HG03432 (cell line): Measurements from ENCODE around the gene HSPH1.

Experiments
- ATAC-seq: cut with Tn5 transposase; IDR thresholded peaks from one replicate; pipeline ENCODE4 v1.9.1; 2021; ENCODE audit warnings: mild to moderate bottlenecking, moderate library complexity; ENCODE audit not compliant: unreplicated experiment

Gene HSPH1

DNA sequence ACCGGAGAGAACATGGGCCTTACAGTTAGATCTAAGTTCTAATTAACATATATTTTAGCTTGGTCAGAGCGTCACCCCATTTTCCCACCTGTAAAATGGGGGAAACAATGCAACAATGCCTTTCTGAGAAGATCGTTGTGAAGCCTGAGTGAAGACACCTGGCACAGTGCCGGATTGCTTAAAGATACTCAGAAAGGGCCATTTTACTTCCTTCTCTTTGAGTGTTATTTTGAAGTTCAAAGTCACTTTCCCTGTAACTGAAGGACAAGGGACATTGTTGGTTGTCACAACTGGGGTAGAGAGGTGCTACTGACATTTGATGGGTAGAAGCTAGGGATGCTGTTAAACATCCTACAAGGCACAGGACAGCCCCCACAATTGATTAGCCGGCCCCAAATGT lies 28.1 kb downstream of the HSPH1 start:
- no peak for ATAC-seq

DNA sequence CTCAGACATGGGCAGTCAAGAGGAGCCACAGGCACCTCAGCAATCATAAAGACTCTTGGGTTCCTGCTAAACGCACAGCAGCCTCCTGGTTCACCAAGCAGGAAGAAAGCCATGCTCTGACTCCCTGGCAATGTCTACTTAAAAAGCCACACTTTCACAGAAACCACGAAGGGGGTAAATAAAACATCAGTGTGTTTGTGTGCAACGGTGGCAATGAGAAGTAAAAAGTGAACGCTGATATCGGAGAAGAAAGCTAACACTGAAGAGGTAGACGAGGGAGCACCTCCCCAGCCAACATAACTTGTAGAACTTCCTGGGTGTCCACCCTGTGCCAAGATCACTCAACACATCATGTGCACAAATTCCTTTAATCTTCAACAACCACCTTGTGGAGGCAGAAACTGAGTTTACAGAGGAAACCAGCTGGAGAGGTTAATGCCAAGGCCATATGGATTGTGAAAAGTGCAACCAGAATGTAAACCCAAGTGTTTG lies 30.2 kb downstream of the HSPH1 start:
- ATAC-seq: no peak

DNA sequence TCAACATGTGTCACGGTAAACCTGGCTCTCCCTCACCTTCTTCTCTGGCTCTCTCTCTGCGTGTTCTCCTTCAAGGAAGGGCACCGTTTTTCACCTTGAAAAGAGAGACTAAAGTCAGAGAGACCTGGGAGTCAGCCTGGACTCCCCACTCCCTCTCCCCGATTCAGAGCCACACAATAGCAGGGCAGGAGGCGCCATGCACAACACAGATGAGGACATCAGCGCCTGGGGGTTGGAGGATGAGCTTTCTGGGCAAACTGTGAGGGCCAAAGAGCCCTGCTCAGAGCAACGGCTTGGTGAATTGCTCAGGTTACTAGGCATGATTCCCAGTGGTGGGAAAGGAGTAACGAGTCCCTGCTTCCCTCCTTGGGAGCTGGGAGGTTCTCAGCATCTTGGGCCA lies 32.3 kb downstream of the HSPH1 start:
- no peak for ATAC-seq

DNA sequence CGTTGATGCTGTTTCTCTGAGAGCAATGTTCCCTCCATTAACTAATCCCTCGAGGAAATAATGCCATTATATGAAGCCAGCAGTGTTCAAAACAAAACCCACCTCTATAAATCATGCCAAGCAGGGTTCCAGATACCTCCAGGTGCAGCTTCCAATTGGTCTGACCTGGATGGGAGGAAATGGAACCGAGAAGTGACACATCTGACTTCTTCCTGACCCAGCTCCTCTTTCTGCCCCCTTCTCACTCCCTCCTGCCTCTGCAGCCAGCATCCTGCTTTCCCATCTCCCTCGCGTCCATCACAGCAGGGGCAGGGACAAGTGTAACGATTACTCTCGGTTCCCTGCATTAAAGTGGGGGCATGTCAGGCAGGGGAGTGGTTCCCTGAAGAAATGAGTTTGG lies 37.5 kb downstream of the HSPH1 start:
- ATAC-seq: no peak

DNA sequence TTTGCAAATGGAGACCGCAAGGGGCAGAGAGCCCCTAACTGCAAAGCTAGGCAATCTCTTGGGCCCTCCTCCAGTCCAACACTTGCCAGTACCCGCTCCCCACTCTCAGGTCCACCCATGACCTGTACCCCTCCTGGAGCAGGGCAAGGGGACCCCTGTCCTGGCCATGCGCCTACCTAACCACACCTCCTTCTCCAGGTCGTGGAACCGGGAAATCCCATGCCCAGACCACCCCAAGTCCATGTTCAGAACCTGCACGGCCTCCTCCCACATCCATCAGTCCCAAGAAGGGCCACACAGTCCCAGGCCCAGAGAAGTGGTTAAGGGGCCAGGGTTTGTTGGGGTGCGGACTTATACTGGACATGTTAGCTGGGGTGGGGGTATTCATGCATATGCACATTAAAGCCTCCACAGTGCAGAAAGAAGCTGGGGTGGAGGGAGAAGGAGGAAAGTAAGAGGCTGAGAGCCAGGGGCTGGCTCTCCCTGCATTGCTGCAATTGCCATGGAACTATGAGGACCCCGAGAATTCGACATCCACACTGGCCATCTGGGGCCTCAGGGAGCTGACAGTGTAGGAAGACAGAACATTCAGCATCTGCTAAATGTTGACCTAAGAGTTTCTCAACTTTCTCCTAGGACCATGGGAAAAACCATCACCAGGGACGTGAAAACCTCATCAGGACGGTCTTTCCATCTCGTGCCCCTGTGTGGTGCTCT lies 39.0 kb downstream of the HSPH1 start:
- ATAC-seq: no peak

DNA sequence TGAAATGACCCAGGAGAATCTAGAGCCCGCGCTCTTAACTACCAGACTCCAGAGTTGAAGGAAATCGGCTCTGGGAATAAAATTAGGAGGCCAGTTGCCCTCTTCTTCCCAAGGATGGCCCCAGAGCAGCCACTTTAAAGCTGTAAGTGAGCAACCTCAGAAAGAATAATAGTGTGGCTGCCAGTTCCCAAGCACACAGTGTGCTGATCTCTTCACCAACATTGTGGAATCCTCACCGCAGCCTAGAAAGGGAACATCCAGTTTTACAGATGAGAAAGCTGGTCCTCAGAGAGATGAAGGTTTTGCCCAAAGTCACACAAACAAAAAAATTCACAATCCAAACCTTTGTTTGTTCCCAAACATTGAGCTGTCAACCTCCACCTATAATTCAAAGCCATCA lies 39.6 kb downstream of the HSPH1 start:
- no peak for ATAC-seq

DNA sequence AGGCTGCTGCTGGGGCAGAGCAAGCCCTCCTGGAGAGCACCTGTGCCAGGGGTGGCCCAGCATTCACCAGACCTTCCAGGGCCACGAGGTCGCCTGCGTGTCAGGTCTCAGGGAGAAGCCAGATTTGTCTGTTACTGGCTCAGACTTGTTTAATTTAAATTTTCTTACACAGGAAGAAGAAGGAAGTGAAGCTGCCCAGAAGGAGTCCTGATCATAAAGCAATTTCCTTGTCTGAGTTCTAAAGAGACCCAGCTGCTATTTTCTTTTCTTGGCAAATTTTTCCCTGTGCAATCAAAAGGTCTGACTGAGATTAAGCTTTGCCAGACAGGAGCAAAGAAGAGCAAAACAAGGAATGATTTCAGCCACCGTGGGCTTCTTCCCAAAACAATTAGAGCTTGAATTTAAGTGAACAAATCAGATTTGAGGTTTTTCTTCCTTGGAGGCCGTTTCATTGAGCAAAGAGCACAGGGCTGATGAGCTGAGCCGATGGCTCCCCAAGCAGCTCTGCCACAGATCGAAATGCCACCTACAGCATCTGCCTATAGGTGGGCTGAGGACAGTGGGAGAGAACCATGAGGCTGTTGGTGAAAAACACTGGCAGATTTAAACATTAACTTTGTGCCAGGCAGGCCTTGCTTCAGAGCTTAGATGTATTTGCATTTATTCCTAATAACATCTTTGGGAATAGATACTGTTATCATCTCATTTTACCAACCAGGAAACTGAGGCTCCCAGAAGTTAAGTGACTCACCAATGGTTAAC lies 40.1 kb downstream of the HSPH1 start:
- no peak for ATAC-seq

DNA sequence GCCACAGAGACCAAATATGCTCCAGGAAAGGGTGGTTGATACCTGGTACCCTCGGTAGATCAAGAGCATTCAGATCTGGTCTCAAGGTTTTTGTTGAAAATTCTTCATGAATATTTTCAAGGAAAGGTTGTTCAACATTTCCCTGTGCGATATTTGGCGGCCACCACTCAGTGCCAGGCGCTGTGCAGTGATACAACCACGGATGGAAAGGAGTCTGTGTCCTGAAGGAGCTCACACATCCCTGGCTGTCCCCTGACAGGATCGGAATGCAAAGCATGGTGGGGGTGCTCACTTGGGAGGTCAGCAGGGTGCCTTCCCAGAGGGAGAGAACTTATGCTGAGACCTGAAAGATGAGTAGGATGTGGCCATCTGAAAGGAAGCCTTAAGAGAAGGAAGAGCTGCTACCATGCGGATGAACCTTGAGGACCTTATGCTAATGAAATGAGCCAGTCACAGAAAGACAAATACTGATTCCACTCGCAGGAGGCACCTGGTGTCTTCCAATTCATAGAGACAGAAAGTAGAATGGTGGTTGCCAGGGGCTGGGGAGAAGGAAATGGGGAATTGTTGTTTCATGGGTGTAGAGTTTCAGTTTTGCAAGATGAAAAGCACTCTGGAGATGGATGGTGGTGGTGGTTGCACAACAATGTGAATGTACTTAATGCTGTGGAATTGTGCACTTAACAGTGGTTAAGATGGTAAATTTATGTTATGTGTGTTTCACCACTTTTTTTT lies 41.6 kb downstream of the HSPH1 start:
- no peak for ATAC-seq

DNA sequence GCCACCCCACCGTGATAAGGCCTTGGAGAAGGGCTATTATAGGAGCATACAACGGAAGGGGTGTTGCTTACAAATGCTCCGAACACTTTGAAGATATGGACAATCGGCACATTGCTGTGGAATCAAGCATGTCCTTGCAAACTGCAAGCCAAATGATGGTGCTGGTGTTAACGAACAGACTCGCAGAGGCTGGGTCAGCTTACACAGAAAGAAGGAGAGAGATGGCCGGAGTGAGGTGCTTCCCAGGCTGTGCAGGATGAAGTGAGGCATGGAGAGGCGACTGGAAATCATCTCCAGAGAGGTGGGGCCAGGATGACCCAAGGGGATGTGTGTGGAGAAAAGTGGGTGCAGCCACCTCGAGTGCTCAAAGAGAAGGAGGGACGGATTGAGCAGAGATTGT lies 42.2 kb downstream of the HSPH1 start:
- no peak for ATAC-seq

DNA sequence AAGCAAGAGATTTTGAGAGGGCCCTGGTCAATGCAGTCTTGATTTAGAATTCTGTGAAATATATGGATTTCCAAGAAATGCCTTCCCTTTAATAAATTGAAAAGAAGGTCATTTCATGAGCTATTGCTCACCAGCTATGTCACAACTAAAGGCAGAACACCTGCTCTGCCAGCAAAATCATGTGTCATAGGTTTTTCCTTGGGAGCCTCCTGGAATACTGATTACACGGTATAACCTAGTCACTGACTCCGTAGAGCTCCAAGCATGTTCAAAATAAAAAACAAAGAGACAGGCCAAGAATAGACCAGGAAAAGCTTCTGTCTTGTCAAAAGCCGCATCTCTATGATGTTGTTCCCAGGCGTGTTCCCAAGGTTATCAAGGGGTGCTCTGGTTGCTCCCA lies 45.5 kb downstream of the HSPH1 start:
- ATAC-seq: no peak

DNA sequence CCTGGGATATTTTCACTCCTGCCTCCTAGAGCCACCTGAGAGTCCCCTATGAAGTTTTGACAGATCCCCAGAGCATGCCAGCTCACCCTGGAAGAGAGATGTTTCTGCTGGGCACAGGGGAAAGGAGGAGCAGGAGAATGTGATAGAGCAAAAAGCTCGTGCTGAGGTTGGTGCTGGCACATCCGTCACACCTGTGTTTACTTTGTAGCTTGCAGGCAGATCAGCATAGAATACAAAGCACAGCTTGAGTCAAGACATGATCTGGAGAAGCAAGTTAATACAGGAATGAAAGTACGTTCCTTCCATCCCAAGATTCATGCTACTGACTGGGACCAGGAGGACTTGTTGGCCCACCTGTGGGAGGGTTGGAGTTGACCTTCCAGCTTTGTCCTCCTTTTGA lies 46.1 kb downstream of the HSPH1 start:
- ATAC-seq: no peak

DNA sequence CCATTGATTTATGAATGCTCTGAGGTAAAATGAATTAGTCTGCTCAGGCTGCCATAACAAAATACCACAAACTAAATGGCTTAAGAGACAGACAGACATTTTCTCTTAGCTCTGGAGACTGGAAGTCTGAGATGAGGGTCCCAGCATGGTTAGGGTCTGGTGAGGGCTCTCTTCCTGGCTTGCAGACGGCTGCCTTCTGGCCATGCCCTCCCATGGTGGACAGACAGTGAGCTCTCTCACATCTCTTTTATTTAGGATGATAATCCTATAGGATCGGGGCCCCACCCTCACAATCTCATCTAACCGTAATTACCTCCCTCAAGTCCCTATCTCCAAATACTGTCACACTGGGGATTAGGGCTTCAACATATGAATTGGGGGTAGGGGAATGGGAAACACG lies 47.1 kb downstream of the HSPH1 start:
- ATAC-seq: no peak

DNA sequence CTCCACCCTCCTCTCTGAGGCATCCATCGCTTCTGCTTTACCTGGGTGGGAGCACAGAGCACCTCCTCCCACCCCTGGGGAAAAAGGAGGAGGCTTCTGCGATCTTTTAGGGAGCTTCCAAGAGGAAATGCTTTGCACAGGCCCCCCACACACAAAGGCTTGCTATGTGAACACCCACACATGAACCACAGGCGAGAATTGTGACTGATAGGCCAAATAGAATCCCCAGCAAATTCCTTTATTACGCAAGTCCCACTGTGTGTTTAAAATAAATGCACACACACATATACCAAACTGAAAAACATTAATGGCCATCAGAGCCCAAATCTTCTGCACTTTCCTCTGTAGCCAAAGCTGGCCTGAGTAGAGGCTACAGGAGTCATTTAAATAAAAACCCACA lies 50.6 kb downstream of the HSPH1 start:
- no peak for ATAC-seq

DNA sequence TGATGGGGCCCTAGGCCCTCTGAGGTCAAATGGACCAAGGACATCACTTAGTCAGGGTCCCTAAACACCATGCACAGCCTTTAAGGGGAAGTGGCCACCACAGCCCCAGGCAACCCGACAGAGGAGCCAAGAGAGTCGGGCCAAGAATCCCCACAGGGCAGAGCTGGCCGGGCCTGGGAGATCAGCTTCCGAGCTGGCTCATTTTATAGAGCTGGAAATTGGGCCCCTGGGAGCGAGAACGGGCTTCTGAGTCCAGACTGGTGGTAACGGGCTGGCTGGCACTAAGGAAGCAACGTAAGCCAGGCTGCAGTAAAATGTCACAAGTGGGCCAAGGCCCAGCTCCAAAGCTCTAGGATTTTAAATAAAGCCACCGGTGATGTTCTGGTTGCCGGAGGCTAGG lies 51.1 kb downstream of the HSPH1 start:
- ATAC-seq: no peak

DNA sequence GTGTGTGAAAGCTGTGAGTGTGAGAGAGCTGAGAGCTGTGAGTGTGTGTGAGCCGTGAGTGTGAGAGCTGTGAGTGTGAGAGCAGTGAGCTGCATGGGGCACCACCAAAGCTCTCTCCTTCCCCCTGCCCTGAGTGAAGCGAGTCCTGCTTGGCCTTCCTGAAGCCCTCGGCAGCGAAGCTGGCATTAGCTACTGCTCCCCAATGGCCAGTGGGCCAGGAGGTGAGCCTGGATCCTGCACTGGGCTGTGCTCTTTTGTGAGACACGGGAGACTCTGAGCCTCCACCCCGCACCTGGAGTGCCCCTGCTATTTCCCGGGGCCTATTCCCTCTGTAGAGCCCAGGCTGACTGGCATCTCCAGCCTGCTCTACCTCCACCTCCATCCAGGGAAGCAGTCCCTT lies 51.5 kb downstream of the HSPH1 start:
- no peak for ATAC-seq

DNA sequence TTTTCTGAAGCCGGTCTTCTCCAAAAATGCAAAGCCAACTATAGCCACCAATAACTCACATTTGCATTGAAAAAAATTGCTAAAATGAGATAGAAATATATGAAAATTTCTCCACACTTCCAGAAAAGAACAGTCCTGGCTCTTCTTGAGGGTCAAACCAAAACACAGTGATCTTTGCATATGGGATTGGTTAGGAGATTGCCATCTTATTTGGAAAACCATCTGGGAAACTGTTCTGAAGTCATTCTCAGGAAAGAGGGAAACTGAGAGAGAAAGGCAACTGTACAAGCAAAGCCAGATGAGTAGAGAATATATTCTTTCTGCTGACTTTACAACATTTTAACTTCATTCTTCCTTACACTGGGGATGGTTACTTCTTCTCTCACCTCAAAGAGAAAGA lies 54.6 kb downstream of the HSPH1 start:
- ATAC-seq: no peak

DNA sequence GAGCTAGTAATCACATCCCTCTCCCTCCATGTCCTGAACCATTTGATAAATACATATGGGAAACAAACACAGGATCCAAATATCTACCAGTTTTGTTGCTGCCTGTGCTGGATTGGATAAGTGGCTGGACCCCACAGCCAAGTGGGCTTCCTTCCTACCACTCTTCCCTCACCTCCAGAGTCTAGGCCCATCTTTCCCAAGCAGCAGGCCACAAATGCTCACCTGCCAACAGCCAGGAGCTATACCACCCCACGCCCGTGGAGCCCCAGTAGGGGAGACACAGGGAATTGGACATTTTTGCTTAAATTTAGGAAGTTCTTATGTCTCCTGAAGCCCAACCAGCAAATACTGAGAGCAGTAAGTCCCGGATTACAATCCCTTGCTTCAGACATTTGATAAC lies 55.8 kb downstream of the HSPH1 start:
- no peak for ATAC-seq

DNA sequence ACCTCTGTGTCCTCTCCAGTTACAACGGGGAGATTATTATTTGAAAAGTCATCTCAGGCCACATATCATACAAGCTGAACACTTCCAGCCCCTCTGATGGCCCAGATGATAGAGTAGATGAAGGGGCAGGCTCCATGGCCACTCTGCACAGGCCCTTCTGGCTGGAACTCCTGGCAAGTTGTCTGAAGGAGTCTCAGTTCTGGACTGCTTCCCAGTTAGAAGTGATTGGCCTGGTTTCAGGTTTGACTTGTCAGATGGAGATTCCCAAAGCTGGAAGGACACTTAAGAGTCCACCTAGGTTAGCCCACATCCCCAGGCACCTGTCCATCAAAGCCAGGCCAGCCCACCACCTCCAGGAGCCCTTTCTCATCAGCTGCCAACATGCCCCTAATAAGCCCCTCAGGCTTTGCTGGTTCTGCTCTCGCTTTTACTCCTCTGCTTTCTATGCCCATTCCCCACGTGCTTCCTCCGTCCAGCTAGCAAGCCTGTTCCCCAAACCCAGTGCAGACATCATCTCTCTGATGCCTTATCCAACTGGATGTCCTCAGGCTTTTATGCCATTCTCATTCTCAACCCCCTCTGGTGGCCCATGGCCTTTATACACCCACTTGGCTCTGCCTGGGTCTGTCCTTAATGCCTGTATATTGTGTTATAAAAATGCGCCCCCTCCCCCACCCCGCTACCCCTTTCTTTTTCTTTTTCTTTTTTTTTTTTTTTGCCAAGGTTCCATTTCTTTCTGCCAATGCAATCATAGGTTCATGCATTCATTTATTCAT lies 56.5 kb downstream of the HSPH1 start:
- ATAC-seq: no peak

DNA sequence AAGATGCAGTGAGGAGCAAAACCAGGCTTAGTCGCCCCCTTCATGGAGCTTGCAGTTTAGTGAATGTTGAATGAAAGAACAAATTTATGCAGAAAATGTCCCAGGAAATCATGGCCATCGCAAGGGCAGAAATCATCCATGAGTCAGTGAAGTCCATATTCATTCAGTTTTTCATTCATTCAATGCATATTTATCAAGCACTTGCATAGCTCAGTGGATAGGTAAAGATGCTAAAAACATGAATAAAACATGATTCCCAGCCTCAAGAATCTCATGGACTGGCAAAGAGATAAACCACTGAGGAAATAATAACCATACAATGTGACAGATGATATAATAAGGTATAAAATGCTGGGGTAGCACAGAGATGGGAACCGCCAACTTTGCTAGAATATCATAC lies 58.8 kb downstream of the HSPH1 start:
- no peak for ATAC-seq

DNA sequence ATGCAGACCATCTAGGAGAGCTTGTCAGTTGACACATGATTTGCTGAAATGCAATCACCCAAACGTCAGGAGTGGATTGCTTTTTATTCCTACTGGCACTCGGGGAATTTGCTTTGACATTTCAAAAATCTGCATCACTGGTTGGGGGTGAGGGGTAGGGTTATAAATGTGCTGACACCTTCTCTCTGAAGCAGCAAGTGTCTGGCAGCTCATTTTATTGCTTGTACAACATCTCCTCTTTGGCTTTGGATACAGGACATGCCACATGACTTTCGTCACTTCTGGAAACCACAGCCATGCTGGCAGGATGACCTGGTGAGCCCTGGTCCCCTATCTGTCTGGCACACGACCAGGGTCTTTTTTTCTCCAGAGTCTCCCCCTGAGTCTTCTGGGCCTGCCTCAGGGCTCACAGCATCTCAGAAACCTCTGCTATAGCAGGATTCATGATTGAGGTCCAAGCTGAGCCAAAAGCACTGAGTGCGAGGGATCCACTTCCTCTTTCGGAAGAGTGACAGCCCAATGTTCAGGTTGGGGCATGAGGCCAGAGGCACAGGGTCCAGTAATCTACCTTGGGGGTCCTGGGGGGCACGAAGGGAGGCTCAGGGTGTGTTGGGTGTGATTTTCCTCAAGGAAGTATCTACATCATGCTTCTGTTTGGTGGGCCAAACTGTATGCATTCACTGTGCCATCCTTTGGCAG lies 60.1 kb downstream of the HSPH1 start:
- ATAC-seq: no peak

DNA sequence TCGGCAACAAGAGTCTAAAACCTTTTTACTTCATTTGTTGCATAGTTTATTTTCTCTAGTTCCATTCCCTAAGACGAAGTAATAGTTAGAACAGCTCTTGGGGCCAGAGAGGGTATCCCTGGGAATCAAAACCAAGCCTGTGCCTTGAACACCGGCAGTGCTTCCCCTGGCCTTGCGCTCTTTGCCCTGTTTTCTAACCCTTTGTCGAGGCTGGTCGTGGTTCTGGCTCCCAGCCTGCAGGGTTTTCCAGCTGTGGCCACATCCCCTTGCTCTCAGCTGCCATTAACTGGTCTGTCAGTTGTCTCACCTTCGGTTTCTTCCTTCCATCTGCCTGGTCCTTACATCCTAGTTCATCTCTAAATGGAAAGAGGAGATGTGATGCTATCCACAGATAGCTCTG lies 61.0 kb downstream of the HSPH1 start:
- ATAC-seq: no peak
